Gastrocnemius medialis (tissue), 4 donors: ENCODE data around the gene OR4D1. TPM values are rescaled to one million over a fixed set of nuclear protein-coding genes. Genes with fewer than 3 reads are reported as not detected.

Experiments
- ATAC-seq, 2 donors: fragments of 150-250 bp; one replicate each; pipeline ENCODE4 v1.9.1; 2016
- DNase-seq, 2 donors: peaks; one replicate each; pipeline ENCODE4 v3.0.0-alpha.2; 2019
- H3K27ac ChIP-seq, 4 donors: fragments of 200-600 bp; sonication (generic); 1 replicate in 1 of 4; 2 replicates in 3 of 4; pipeline ENCODE4 v1.5.1; 2016 to 2018; ENCODE audit warnings: mild to moderate bottlenecking in 2 of 4, moderate library complexity in 1 of 4
- H3K27me3 ChIP-seq, 3 donors: fragments of 200-600 bp; sonication (generic) in 2 of 3; 1 replicate in 1 of 3; 2 replicates in 2 of 3; pipeline versions ENCODE4 v1.5.1 to v1.6.0; 2016 to 2019; ENCODE audit warnings: mild to moderate bottlenecking in 1 of 3, moderate library complexity in 1 of 3
- H3K36me3 ChIP-seq, 2 donors: fragments of 200-600 bp; sonication (generic) in 1 of 2; one replicate each; pipeline ENCODE4 v1.5.1; 2017 to 2018
- H3K4me1 ChIP-seq, 2 donors: fragments of 200-600 bp; sonication (generic) in 1 of 2; one replicate each; pipeline ENCODE4 v1.5.1; 2016 to 2017; ENCODE audit warnings: mild to moderate bottlenecking in 2 of 2
- H3K4me3 ChIP-seq, 4 donors: fragments of 200-600 bp; sonication (generic) in 3 of 4; 1 replicate in 1 of 4; 2 replicates in 3 of 4; pipeline ENCODE4 v1.5.1; 2016 to 2019; ENCODE audit warnings: mild to moderate bottlenecking in 2 of 4
- H3K9me3 ChIP-seq, 3 donors: fragments of 200-600 bp; sonication (generic) in 2 of 3; 1 replicate in 1 of 3; 2 replicates in 2 of 3; pipeline ENCODE4 v1.5.1; 2016 to 2019
- CTCF ChIP-seq, 5 experiments: fragments of 450-650 bp in 3 of 5; fragments of 200-600 bp in 2 of 5; sonication (generic) in 2 of 5; IDR thresholded peaks in 4 of 5; conservative IDR thresholded peaks in 1 of 5; 1 replicate in 4 of 5; 2 replicates in 1 of 5; pipeline ENCODE4 v1.5.1; 2016 to 2019; ENCODE audit warnings: antibody characterized with exemption in 5 of 5, mild to moderate bottlenecking in 3 of 5, moderate library complexity in 3 of 5
- POLR2A ChIP-seq, 2 donors: fragments of 450-650 bp; IDR thresholded peaks; one replicate each; pipeline ENCODE4 v1.6.1; 2017; ENCODE audit warnings: antibody characterized with exemption in 2 of 2, mild to moderate bottlenecking in 2 of 2, moderate library complexity in 2 of 2
- in situ Hi-C, 4 donors: fragments of 200-750 bp; cut with MboI; loops; one replicate each; pipeline versions ENCODE4 v1.15.0 to v1.8.0; 2017; ENCODE audit warnings: low sequenced_read_pairs in 4 of 4
- intact Hi-C: fragments of 100-400 bp; cut with DNase I; formaldehyde crosslinking; loops from one replicate; pipeline ENCODE4 v1.15.1; 2023; ENCODE audit warnings: low total_unique reads
- total RNA-seq, 4 donors: library from RNA; depleted of rRNA; stranded (reverse); fragments of >200 nt; gene quantifications; one replicate each; pipeline versions ENCODE4 v1.1.0 to v1.2.3, GENCODE V29; 2016

The OR4D1 gene
- total RNA-seq, 4 donors from 2014 or later, result not detected

GRCh38 chr17:58144801-58145200, 3.4 kb upstream of the OR4D1 start:
- TF ChIP-seq POLR2A (IDR thresholded peaks at IDR 0.05) (no peak), CTCF (IDR thresholded peaks at IDR 0.05 in 4 of 5, conservative IDR thresholded peaks at IDR 0.05 in 1 of 5) (no peak)
- Histone ChIP-seq H3K4me3 (no peak overlapping the region), H3K27ac (no peak overlapping the region), H3K27me3 (peaks cover 0 to 4% (median 4%) of the 10 kb centered on the region in 3 donors), H3K36me3 (no peaks in the 10 kb centered on the region), H3K9me3 (peaks cover 0 to 20% (median 0%) of the 10 kb centered on the region in 3 donors), H3K4me1 (no peaks in the 10 kb centered on the region)
- ATAC-seq (no peak), DNase-seq (no peak)
- in situ Hi-C loops, result no loop called here
- intact Hi-C loops, result no loop called here

- intact Hi-C loops (no loop called here), in situ Hi-C loops (no loop called here)
- H3K4me1 ChIP-seq, result no peaks in the 10 kb centered on the region
- TF ChIP-seq CTCF (IDR thresholded peaks at IDR 0.05 in 4 of 5, conservative IDR thresholded peaks at IDR 0.05 in 1 of 5) (no peak), POLR2A (IDR thresholded peaks at IDR 0.05) (no peak)
- no peak overlapping the region for H3K4me3 ChIP-seq
- peaks cover 0 to 20% (median 0%) of the 10 kb centered on the region in 3 donors for H3K9me3 ChIP-seq
- no peak overlapping the region for H3K27ac ChIP-seq
- H3K27me3 ChIP-seq, result peaks cover 0 to 8% (median 7%) of the 10 kb centered on the region in 3 donors
- DNase-seq (no peak), ATAC-seq (no peak)
- H3K36me3 ChIP-seq, result no peaks in the 10 kb centered on the region
These were observed 425 bp downstream of the OR4D1 start for GRCh38 chr17:58148609-58149008.

DNA sequence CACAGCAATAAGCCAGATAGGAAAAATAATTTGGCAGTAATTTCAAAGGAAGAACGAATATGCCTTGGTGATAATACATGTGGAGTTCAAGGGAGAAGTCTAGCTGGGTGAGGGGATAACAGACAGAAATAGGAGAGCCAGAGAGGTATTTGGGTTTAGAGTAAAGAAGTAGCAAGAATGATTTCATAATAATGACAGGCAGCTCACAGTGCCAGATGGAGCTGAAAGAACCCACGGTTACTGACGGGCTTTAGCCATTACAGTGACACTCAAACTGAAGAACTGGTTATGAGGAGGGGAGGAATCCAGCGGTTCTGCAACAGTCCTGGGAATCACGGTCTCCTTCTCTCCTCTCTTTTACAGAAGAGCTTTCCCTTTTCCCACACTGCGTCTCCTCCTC, 2.2 kb downstream of the OR4D1 start:
- H3K4me1 ChIP-seq, result no peaks in the 10 kb centered on the region
- H3K9me3 ChIP-seq, result peaks cover 0 to 9% (median 0%) of the 10 kb centered on the region in 3 donors
- H3K27ac ChIP-seq, result no peak overlapping the region
- in situ Hi-C loops, result no loop called here
- no peaks in the 10 kb centered on the region for H3K36me3 ChIP-seq
- H3K27me3 ChIP-seq, result peaks cover 1 to 9% (median 8%) of the 10 kb centered on the region in 3 donors
- TF ChIP-seq CTCF (IDR thresholded peaks at IDR 0.05 in 4 of 5, conservative IDR thresholded peaks at IDR 0.05 in 1 of 5) (no peak), POLR2A (IDR thresholded peaks at IDR 0.05) (no peak)
- H3K4me3 ChIP-seq, result no peak overlapping the region
- no peak for ATAC-seq
- DNase-seq, result no peak
- intact Hi-C loops, result no loop called here

- Histone ChIP-seq H3K4me1 (peaks cover 0 to 5% of the 10 kb centered on the region in 2 donors), H3K9me3 (no peaks in the 10 kb centered on the region), H3K36me3 (no peaks in the 10 kb centered on the region), H3K27me3 (peaks cover 19 to 30% (median 24%) of the 10 kb centered on the region in 3 donors), H3K27ac (no peak overlapping the region), H3K4me3 (no peak overlapping the region)
- DNase-seq, result no peak
- intact Hi-C loops (no loop called here), in situ Hi-C loops (no loop called here)
- ATAC-seq, result no peak
- TF ChIP-seq CTCF (IDR thresholded peaks at IDR 0.05 in 4 of 5, conservative IDR thresholded peaks at IDR 0.05 in 1 of 5) (no peak), POLR2A (IDR thresholded peaks at IDR 0.05) (no peak)
These were observed 4.9 kb downstream of the OR4D1 start for GRCh38 chr17:58153046-58153445.

- Histone ChIP-seq H3K4me1 (peaks cover 0 to 5% of the 10 kb centered on the region in 2 donors), H3K36me3 (no peaks in the 10 kb centered on the region), H3K9me3 (no peaks in the 10 kb centered on the region), H3K27ac (no peak overlapping the region), H3K4me3 (no peak overlapping the region), H3K27me3 (peaks cover 19 to 35% (median 26%) of the 10 kb centered on the region in 3 donors)
- TF ChIP-seq CTCF (IDR thresholded peaks at IDR 0.05 in 4 of 5, conservative IDR thresholded peaks at IDR 0.05 in 1 of 5), result no peak
- TF ChIP-seq POLR2A (IDR thresholded peaks at IDR 0.05), result no peak
- DNase-seq (no peak), ATAC-seq (no peak)
- in situ Hi-C loops (no loop called here), intact Hi-C loops (no loop called here)
These were observed 5.5 kb downstream of the OR4D1 start for GRCh38 chr17:58153671-58154070.
